ENCODE data around the gene MROH7. TPM values are rescaled to one million over a fixed set of nuclear protein-coding genes. Genes with fewer than 3 reads are reported as not detected.

MROH7 gene
- total and polyA plus RNA-seq, 2 experiments from 2014 or later: 0.24 to 0.87 TPM

DNA sequence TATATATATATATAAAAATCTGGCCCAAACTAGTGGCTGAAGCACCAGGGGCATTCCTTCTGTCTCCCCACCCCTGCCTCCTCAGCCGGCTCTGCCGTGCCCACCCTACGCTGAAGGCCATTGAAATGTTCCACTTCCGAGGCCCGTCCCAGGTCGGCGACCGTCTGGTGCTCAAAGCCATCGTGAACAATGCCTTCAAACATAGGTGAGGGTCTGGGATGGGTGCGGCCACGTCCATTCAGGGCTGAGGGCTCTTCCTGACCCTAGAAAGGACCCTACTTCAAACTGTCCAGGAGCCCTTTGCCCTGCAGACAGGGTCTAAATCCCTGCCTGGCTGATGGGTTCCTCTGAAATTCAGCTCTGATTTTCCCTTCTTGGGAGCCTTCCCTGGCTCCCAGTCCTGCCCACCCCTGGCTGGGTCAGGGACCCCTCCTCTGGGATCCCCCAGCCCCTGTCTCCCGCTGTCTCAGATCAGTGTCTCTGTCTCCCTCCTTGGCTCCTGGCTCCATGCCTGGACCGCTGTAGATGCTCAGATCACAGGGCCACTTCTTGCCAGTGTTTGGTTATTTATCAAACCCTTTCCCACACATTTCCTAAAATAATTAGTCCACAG is 42.3 kb upstream of the MROH7 start:
- WGBS (ENCODE audit: low lambda C conversion rate, missing lambda C conversion rate): 97% methylated on average over 13 of the region's 13 CpGs

DNA sequence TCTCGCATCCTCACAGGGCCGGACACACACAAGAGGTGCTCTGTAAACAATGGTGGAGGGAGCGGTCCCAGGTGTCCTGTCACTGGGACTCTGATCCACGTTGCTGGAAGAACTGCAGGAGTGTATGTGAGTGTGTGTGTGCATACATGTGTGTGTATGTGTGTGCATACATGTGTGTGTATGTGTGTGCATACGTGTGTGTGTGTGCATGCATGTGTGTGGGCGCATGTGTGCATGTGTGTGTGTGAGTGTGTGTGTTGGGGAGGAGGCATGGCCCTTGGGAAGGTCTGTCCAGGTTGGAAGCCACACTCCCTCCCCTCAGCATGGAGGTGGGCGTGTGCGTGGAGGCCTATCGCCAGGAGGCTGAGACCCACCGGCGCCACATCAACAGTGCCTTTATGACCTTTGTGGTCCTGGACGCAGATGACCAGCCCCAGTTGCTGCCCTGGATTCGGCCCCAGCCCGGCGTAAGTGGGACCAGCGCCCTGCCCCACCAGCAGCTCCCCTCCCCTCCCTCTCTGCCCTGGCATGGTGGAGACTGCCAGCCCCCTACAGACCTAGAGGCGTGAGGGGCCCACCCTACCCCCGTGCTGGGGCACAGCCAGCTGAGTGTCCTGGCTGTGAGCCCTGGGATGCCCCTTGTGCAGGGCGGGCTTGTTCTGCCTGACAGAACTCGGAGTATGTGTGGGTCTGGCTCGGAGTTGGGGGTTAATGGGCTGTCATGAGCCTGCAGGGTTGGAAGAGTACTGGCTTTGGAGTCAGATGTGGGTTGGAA is 40.5 kb upstream of the MROH7 start:
- Histone ChIP-seq H3K9me3 (ENCODE audit: low read depth) (no peaks in the 10 kb centered on the region), H4K20me1 (ENCODE audit: insufficient read depth, poor library complexity, severe bottlenecking) (no peaks in the 10 kb centered on the region), H2AFZ (no peak overlapping the region), H3K4me2 (no peak overlapping the region), H3K4me1 (ENCODE audit: insufficient read depth) (no peaks in the 10 kb centered on the region), H3K27me3 (no peaks in the 10 kb centered on the region), H3K4me3 (no peak overlapping the region), H3K9me2 (replicated peaks; ENCODE audit: insufficient read depth) (no peaks in the 10 kb centered on the region), H3K27ac (no peak overlapping the region), H3K79me2 (no peaks in the 10 kb centered on the region), H3K36me3 (replicated peaks; ENCODE audit: insufficient read depth, low read depth) (no peaks in the 10 kb centered on the region)
- no peak for DNase-seq (ENCODE audit: low spot score)
- WGBS (ENCODE audit: low lambda C conversion rate, missing lambda C conversion rate): 90% methylated on average over 14 of the region's 21 CpGs
- TF ChIP-seq EZH2 (IDR thresholded peaks at IDR 0.05; ENCODE audit: borderline replicate concordance) (no peak), EZH2phosphoT487 (IDR thresholded peaks at IDR 0.05; ENCODE audit: low read depth, severe bottlenecking, unreplicated experiment) (no peak)
- TF ChIP-seq, protein P1, sequence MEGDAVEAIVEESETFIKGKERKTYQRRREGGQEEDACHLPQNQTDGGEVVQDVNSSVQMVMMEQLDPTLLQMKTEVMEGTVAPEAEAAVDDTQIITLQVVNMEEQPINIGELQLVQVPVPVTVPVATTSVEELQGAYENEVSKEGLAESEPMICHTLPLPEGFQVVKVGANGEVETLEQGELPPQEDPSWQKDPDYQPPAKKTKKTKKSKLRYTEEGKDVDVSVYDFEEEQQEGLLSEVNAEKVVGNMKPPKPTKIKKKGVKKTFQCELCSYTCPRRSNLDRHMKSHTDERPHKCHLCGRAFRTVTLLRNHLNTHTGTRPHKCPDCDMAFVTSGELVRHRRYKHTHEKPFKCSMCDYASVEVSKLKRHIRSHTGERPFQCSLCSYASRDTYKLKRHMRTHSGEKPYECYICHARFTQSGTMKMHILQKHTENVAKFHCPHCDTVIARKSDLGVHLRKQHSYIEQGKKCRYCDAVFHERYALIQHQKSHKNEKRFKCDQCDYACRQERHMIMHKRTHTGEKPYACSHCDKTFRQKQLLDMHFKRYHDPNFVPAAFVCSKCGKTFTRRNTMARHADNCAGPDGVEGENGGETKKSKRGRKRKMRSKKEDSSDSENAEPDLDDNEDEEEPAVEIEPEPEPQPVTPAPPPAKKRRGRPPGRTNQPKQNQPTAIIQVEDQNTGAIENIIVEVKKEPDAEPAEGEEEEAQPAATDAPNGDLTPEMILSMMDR (IDR thresholded peaks at IDR 0.05; ENCODE audit: poor library complexity): no peak

More for the DNA sequence above, 42.3 kb upstream of the MROH7 start:
- no peaks in the 10 kb centered on the region for H3K9me3 ChIP-seq (ENCODE audit: low read depth)
- no peaks in the 10 kb centered on the region for H3K9me2 ChIP-seq (replicated peaks; ENCODE audit: insufficient read depth)
- no peaks in the 10 kb centered on the region for H3K4me1 ChIP-seq (ENCODE audit: insufficient read depth)
- TF ChIP-seq EZH2phosphoT487 (IDR thresholded peaks at IDR 0.05; ENCODE audit: low read depth, severe bottlenecking, unreplicated experiment) (no peak), EZH2 (IDR thresholded peaks at IDR 0.05; ENCODE audit: borderline replicate concordance) (no peak)
- TF ChIP-seq, protein P1 (IDR thresholded peaks at IDR 0.05; ENCODE audit: poor library complexity): no peak
- H3K36me3 ChIP-seq (replicated peaks; ENCODE audit: insufficient read depth, low read depth): no peaks in the 10 kb centered on the region
- no peak overlapping the region for H3K4me3 ChIP-seq
- H3K27me3 ChIP-seq: no peaks in the 10 kb centered on the region
- H3K4me2 ChIP-seq: no peak overlapping the region
- no peak overlapping the region for H3K27ac ChIP-seq
- no peaks in the 10 kb centered on the region for H3K79me2 ChIP-seq
- H4K20me1 ChIP-seq (ENCODE audit: insufficient read depth, poor library complexity, severe bottlenecking): no peaks in the 10 kb centered on the region
- no peak overlapping the region for H2AFZ ChIP-seq
- DNase-seq (ENCODE audit: low spot score): no peak

- no peaks in the 10 kb centered on the region for H3K4me1 ChIP-seq (ENCODE audit: insufficient read depth)
- no peaks in the 10 kb centered on the region for H3K9me3 ChIP-seq (ENCODE audit: low read depth)
- no peaks in the 10 kb centered on the region for H3K79me2 ChIP-seq
- TF ChIP-seq, protein P1 (IDR thresholded peaks at IDR 0.05; ENCODE audit: poor library complexity): no peak
- TF ChIP-seq EZH2 (IDR thresholded peaks at IDR 0.05; ENCODE audit: borderline replicate concordance) (no peak), EZH2phosphoT487 (IDR thresholded peaks at IDR 0.05; ENCODE audit: low read depth, severe bottlenecking, unreplicated experiment) (no peak)
- H3K9me2 ChIP-seq (replicated peaks; ENCODE audit: insufficient read depth): no peaks in the 10 kb centered on the region
- H4K20me1 ChIP-seq (ENCODE audit: insufficient read depth, poor library complexity, severe bottlenecking): no peaks in the 10 kb centered on the region
- WGBS (ENCODE audit: low lambda C conversion rate, missing lambda C conversion rate): 91% methylated on average over 10 of the region's 10 CpGs
- H3K36me3 ChIP-seq (replicated peaks; ENCODE audit: insufficient read depth, low read depth): no peaks in the 10 kb centered on the region
- no peak overlapping the region for H3K27ac ChIP-seq
- H3K27me3 ChIP-seq: no peaks in the 10 kb centered on the region
- H2AFZ ChIP-seq: no peak overlapping the region
- no peak for DNase-seq (ENCODE audit: low spot score)
- H3K4me2 ChIP-seq: no peak overlapping the region
- no peak overlapping the region for H3K4me3 ChIP-seq
Observed at GRCh38 chr1:54601730-54602129, 39.9 kb upstream of the MROH7 start.
